Right ventricle myocardium inferior (tissue), 1 donor: ENCODE data around the gene TCF7L2. TPM values are rescaled to one million over a fixed set of nuclear protein-coding genes. Genes with fewer than 3 reads are reported as not detected.
"Not testable (repeated sequence)": the region's sequence is repeated elsewhere in the genome, so short reads cannot be mapped to it uniquely, and the experiment has no call there.

Experiments
- ATAC-seq: fragments of 200-7000 bp; cut with Tn5 transposase; one replicate; pipeline ENCODE4 v1.9.1; 2020; ENCODE audit warnings: mild to moderate bottlenecking, moderate library complexity
- DNase-seq: peaks from one replicate; pipeline ENCODE4 v3.0.0; 2021; ENCODE audit errors: missing footprints
- intact Hi-C: fragments of 100-400 bp; cut with DNase I; formaldehyde crosslinking; loops from one replicate; pipeline ENCODE4 v1.11.0; 2022
- total RNA-seq: library from RNA; stranded (reverse); fragmentation: NEBNext Ultra II Directional; extraction: Animal tissue kit (Norgen Biotek cat#: 25700); gene quantifications from one replicate; pipeline ENCODE4 v1.2.1, GENCODE V29; 2021
- donor health status: DM: no; HTN: yes; CAD: no; lungs with severe emphysema.

The TCF7L2 gene
- total RNA-seq, 1 donor from 2014 or later, result 12.4 TPM

DNA sequence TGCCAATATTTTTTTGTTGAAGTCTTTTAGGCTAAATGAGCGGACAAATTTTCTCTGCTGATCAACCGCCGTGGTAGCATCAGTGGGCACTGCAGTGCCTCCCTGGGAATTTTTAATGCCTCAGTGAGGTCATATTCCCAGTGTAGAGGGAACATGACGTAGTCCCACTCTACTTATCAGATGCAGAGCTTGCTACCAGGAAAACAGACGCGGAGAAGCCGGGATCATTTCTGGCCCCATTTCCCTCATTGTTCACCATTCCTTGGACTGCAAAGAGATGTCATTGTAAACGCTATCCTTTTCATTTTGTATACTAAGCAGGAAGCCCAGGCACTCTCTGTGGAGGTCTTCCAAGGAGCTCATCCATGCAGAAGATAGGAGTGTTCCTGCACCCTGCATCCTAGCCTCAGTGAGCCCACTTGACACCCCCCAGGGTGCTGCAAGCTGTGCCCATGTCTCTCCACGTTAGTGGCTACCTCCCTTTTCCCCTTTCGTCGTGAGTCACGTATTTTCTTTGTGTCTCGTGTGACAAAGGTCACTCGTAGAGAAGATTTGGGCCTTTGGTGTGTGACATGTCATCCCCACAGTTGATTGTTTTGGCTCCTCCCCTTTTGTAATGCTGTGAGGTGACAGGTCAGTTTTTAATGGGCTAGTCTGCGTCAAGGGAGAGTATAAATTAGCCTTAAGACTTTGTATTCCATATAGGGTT lies 145.5 kb downstream of the TCF7L2 start:
- no peak for DNase-seq
- ATAC-seq, result peak; percentile 47
- intact Hi-C loops, result no loop called here

DNA sequence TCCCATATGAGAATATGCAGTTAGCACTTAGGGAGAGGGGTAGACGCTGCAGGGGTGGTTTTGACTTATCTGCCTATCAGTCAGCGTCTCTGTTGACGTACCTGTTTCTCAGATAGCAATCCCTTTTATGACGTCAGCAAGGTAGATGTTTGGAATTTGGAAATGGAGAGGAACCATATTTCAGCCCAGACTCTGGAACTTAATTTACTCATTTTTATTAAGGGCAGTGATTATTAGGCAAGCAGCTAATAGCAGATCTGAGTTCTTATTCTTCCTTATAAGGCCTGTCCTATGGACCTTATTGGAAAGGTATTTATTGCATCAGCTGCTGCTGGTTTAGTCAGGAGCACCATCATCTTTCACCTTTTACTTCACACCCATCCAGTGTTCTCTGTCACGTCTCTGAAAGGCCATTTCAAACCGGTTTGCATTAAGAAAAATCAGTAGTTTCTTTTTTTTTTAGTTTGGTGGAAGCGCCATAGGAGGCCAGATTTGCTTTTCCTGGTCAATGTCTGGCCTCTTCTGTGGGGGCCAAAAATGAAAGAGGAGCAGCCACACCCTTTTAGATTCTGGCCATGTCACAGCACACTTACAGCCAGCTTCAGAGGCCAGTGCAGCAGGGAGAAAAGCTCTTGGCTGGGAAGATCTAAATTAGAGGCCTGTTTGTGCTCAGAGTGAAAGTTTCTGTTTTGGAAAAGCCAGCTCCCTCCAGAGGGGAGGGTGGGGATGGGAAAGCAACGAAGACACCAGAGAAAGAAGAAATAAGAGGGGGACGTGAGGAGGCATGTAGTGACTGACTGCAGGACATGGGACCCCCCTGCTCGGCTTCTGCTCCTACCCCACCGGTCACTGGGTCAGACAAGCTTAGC lies 146.3 kb downstream of the TCF7L2 start:
- ATAC-seq, result peak; percentile 88

DNA sequence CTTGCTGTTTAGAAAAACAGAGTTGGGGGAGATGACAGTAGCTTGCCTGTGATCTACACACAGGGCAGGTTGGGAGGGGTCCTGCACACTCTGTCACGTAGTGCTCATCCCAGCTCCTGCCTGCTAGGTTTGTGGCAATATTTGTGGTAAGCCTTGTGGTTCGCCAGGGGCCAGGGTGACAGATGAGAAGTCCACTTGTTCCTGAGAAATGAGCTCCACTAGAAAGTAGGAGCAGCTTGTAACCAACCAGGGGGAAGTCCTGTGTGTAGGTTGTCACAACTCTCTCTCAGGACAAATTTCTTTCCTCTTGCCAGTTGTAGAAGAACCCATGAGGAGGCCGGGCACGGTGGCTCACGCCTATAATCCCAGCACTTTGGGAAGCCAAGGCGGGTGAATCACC lies 147.0 kb downstream of the TCF7L2 start:
- no peak for DNase-seq
- no peak for ATAC-seq
- intact Hi-C loops, result no loop called here

More for the DNA sequence above, 146.3 kb downstream of the TCF7L2 start:
- no peak for DNase-seq
- intact Hi-C loops, result no loop called here

DNA sequence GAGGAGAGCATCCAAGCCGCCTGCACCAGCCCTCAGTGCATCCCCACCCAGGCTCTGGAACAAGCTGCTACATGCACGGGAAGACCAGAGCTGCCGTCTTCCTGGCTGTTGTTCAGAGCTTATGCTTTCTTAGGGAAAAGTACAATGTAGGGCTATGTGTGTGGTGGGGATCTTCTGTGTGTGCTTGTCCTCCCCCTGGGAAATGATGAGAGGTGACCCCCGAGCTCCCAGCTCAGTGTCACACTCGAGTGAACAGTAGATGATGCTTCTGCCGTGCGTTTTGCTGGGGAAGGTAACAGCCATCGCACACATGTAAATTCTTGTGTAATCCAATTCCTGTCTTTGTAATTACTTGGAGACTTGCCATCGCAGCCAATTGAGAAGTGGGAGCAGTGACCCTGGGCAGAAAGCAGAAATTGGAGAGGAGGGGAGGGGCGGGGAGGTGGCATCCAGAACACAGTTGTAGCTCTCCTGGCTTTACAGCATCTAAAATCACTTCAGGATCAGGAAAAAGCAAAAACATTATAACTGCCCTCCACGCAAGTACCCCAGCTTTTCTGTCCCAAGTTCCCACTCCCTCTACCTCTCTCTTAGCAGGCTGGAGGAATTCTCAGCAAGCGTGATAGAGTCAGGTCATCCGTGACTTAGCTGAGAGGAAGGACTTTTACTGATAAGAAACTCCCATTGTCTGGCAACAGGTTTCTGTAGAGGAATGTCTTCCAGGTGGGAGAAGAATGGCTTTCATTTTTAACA lies 149.6 kb downstream of the TCF7L2 start:
- DNase-seq (no peak), ATAC-seq (no peak)
- intact Hi-C loops, result no loop called here

DNA sequence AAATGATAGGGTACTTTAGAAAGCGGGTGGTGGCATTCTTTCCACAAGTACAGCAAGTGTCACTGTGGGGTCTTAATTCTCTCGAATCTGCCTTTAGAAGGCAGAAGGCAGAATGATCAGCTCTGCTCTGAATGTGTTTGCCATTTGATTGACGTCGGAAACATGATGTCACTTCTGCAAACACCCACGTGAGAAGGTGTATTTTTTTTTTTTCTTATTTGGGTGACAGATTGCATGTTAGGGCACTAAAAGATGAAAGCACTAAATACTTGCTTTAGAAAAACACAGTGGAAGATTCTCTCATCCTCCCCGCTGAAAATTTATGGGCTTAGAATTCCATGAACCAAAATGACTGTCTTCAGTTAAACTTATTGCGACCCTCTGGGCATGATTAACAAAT lies 150.2 kb downstream of the TCF7L2 start:
- no peak for ATAC-seq
- DNase-seq, result no peak
- intact Hi-C loops, result no loop called here

DNA sequence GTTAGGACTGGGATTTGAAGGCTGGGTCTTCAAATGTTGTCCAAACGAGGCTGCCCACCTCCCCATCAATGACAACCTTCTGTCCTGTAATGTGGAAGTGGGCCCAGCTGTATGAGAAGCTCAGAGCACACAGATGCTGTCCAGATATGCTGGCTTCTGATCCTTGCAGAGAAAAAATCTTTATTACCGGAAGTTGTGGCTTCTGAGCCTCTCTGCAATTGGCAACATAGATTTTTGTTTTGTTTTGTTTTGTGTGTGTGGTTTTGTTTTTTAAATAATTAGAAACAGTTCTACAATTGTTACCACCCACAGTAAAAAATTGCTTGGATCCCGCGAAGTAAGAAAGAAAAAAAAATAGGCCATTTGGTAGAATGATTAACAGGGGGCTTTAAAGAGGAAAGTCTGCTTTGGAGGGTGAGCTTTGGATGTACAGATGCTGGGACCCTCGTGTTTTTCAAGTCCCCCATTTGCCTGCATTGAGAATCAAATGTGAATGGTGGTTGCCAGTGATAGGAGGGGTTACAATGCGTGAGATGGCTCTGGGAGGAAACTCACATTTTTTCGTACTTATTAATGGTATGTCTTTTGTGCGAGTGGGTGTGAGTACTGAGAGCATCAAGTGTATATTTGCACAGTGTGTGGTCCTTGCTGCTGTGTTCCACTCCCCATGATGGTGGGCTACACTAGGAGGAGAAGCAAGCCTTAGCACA lies 153.2 kb downstream of the TCF7L2 start:
- intact Hi-C loops, result no loop called here
- DNase-seq (no peak), ATAC-seq (no peak)

DNA sequence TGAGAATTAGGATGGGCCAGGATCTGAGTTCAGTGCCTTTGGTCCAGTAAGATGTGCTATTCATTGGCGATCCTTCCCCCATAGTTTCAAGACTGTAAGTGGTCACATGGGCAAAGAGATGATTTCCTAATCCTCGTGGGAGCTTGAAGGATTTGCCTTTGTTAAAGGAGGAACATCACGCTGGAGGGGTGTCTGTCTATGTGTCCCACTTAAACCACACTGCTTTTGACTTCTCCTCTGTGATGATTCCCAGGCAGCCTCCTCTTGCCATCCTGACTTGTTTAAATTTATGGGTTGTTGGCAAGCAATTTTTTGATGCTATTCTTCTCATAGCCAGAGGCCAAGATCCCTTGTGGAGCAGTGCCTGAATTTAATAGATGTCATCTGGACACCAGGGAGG lies 154.0 kb downstream of the TCF7L2 start:
- DNase-seq (no peak), ATAC-seq (no peak)
- intact Hi-C loops, result no loop called here

DNA sequence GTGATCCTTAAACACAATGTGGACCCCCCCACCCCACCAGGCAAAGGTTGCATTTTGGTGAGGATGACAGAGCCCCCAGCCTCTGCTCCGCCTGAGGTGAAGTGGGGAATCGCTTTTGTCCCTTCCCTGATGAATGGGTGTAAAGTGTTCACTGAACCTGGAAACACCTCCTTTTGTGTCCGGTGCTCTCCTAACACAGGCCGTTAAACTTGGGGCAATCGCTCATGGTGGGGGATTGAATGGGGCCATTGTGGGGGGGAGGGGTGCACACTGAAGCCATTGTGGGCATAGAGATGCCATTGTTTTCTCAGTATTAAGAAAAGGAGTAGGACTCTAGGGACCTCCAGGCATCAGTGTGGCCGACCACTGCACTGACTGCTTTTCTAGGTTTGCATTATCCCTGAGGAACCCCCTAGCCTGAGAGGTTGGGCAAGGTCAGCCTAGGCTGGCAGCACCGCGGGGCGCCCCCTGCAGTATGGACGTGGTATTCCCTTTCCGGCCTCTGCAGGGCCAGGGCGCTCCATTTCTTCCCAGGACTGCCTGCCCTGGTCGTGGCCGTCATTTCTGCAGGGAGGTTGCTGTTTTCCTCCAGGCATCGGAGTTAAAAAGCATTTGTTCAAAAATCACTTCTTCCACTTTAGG lies 158.3 kb downstream of the TCF7L2 start:
- ATAC-seq (no peak), DNase-seq (peak; percentile 71)
- intact Hi-C loops, result no loop called here

DNA sequence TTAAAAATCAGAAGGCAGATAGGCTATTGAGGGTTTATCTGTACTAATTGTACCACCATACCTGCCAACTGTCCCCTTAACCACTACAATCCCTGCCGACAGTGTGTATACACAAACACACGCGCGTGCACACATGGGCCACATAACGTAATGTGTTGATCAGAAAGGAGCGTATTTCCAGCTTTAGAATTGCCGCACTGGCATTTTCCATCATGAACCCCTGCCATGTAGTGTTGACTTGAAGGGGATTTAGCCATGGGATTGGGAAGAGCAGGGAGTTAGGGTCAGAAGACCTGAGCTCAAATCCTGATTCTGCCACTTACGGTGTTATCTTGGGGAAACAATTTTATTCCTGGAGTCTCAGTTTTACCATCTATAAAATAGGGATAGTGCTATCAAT lies 158.9 kb downstream of the TCF7L2 start:
- ATAC-seq (no peak), DNase-seq (no peak)
- intact Hi-C loops, result no loop called here

DNA sequence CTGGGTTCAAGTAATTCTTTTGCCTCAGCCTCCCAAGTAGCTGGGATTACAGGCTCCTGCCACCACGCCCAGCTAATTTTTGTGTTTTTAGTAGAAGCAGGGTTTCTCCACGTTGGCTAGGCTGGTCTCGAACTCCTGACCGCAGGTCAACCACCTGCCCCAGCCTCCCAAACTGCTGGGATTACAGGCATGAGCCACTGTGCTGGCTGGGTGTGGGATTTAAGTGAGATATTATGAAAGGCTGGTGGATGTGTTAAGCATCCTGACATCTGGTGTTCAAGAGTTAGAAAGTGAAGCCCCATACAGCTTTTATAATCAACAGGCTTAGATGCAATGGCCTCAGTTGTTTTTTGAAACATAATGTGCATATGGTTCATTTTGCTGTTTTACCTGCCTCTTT lies 159.4 kb downstream of the TCF7L2 start:
- intact Hi-C loops, ATAC-seq, DNase-seq: not testable (repeated sequence)

DNA sequence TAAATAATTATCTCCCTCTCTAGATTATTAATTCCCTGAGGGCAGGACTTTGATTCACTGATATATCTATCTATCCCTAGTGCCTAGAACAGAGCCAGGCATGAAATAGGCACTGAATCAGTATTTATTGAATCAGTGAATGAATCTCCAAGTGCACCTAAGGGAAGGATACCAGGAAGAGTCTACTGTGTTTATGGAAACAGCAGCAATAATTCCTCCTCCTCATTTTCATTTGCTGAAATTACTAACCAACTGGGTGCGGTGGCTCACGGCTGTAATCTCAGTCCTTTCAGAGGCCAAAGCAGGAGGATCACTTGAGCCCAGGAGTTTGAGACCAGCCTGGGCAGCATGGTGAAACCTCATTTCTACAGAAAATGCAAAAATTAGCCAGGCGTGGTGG lies 161.2 kb downstream of the TCF7L2 start:
- no peak for DNase-seq
- intact Hi-C loops, result no loop called here
- no peak for ATAC-seq

DNA sequence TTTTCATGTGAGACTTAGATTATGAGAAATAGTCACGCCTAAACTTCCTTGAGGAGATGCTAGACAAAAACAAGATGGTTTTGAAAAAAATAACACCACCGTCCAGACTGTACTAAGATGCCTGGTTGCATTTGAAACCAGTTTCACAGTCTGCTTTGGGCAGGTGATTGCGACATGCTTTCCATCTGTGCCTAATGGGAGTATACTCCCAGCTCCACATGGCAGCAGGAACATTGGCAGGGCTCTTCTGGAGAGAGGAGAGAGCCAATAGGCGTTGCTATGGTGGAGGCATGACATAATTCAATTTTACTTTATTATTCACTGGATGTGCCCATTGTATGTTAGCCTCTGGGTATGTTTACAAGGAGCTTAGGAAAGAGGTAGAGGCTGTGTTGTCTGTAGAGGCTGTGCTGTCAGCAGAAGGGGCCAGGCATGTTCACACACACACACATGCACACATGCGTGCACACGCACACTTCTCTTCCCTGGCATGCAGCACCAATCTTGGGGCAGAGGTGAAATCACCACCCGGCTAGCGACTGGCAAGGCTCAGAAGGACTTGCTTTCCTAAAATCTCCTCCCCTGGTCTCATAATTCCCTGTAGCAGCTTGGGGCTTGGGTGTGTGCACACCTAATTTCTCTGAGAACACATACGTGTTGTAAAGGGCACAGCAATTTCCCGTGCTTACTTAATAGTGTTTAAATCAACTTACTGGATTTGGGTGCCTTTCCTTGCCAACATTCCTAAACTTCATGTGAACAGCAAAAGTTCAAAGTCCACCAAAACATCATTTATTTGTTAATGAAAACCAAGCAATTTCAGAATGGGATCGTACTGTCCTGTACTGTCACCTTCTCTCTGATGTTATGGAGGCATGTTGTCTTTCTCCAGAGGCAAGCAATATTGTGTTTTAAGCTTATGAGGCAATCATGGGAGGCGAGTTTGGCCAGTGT lies 162.1 kb downstream of the TCF7L2 start:
- peak; percentile 79 for ATAC-seq
- intact Hi-C loops, result no loop called here

DNA sequence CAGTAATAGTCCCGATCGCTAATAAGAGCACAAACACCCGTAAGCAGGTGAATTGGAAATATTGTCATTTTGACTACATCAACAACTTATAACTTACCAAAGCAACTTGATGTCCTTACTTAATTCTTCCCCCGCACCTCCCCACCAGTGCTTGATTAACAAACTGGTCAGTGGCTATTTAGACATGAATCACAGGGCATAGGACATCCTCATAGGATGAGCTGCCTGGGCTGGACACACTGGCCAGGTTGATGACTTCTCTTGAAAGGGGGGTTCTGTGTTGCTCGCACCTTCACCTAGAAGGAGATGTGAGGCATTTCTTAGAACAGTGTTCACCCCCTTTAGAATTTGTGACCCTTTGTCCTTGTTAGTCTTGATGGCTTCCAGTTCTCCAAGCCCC lies 163.2 kb downstream of the TCF7L2 start:
- intact Hi-C loops, result no loop called here
- ATAC-seq (no peak), DNase-seq (no peak)

More for the DNA sequence above, 162.1 kb downstream of the TCF7L2 start:
- DNase-seq, result no peak

DNA sequence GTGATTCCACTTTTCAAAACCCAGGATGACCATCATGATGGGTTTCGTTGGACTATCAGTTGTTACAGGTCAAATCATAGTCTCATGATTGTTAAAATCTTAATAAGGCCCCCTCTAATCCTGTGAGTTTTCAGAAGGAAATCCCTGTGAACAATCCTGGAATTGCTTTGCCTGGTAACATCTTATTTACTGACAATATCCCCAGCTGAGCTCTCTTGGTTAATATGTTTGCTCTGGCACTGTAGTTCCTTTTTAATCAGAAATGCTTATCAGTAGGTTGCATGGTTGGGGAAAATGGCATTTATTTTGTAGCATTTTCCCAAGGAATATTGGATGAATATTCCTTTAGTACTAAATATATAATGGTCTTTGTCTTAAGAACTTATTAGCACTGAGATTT lies 163.9 kb downstream of the TCF7L2 start:
- DNase-seq (no peak), ATAC-seq (no peak)
- intact Hi-C loops, result no loop called here

DNA sequence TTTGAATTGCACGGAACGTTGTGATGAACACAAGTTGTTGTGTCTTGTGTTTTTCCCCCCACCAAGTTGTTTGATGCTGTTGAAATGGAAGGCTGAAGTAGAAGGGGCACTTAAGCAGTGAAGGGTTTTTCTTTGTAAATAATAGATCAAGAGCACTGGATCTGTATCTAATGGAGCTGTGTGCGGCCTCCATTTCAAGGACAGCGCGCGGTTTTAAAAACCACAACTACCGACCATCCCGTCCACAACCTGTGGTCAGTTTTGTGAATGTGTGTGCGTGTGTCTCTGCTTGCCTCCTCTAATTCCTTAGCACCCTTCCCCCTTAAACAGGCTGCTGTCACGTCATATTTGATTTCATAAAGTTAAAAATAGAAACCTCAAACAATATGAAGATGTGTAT lies 165.5 kb downstream of the TCF7L2 start:
- intact Hi-C loops, result loop anchor here (5.0 kb wide), 1 partner anchor 393 kb away; no protein-coding TSS in a partner anchor
- ATAC-seq, result no peak
- no peak for DNase-seq

DNA sequence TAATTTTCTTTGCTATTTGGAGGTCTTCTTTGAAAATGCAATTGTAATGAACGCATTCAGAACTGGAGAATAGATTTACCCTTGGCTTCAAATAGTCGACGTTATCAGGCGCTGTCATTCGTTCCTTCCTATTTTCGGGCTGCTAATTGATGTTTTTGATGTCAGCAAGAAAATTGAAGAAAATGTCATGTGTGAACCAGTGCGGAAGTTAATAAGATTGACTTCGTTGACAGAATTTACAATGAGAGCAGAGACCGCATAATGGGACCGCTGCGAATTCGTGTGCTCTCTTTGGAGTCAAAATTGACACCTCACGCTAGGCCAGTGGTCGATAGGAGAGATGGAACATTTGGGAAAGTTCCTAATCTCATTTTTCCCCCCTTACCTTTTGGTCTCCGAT lies 168.8 kb downstream of the TCF7L2 start:
- intact Hi-C loops, result loop anchor here (5.0 kb wide), 1 partner anchor 397 kb away; no protein-coding TSS in a partner anchor
- DNase-seq (no peak), ATAC-seq (no peak)

DNA sequence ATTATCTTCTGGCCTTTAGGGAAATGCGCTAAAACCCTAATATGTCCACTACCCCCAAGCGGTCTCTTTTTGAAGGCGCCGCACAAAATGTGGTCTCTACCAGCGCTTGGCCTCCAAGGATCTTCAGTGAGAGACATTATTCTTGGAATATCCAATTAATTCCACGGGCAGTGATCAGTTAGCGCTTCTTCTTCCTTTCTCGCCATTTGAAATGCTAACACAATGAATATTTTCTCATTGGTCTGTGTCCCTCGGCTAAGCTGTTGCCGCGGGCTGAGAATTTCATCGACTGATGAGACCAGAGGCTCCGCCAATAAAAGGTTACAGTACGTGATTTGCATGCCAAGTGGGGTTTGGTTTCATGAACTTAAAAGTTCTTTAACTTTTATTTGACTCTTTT lies 169.8 kb downstream of the TCF7L2 start:
- DNase-seq, result no peak
- no peak for ATAC-seq
- intact Hi-C loops, result loop anchor here (5.0 kb wide), 1 partner anchor 398 kb away; no protein-coding TSS in a partner anchor
